Measurements from ENCODE around the gene KLK4.

KLK4 gene

GRCh38 chr19:50911206-50912101 is at the start of gene KLK4:
Gene KLK4, minus strand, starts transcription at chr19:50911395. Its CDS starts 657 bp downstream, at chr19:50910738.
- DNase-seq = no peak

- DNase-seq = no peak
Measured at GRCh38 chr19:50959731-50960500, 48.7 kb upstream of the KLK4 start.

- no peak for DNase-seq
Measured at GRCh38 chr19:50957587-50957986, 46.4 kb upstream of the KLK4 start.

GRCh38 chr19:50952910-50953309 is 41.7 kb upstream of the KLK4 start, which contains the start of gene KLK5:
Gene KLK5, minus strand, starts transcription at chr19:50953038. Its CDS starts 381 bp downstream, at chr19:50952657.
- no peak for DNase-seq

- DNase-seq = no peak
Measured at GRCh38 chr19:50949861-50950260, 38.7 kb upstream of the KLK4 start.

- DNase-seq = no peak
Measured at GRCh38 chr19:50947123-50947522, 35.9 kb upstream of the KLK4 start.

GRCh38 chr19:50944795-50945194 is 33.6 kb upstream of the KLK4 start:
- DNase-seq = no peak

GRCh38 chr19:50943074-50943828 is 32.1 kb upstream of the KLK4 start:
- no peak for DNase-seq

- no peak for DNase-seq
Measured at GRCh38 chr19:50939596-50939995, 28.4 kb upstream of the KLK4 start.

- no peak for DNase-seq
Measured at GRCh38 chr19:50933640-50934039, 22.4 kb upstream of the KLK4 start.

- DNase-seq = no peak
Measured at GRCh38 chr19:50932690-50933083, 21.5 kb upstream of the KLK4 start.

GRCh38 chr19:50932018-50932689 is 21.0 kb upstream of the KLK4 start:
- no peak for DNase-seq

- no peak for DNase-seq
Measured at GRCh38 chr19:50931023-50931422, 19.8 kb upstream of the KLK4 start.

- DNase-seq = no peak
Measured at GRCh38 chr19:50928831-50929230, 17.6 kb upstream of the KLK4 start.

- DNase-seq = no peak
Measured at GRCh38 chr19:50926144-50926543, 14.9 kb upstream of the KLK4 start.

GRCh38 chr19:50925734-50926133 is 14.5 kb upstream of the KLK4 start:
- DNase-seq = no peak

- no peak for DNase-seq
Measured at GRCh38 chr19:50924586-50924985, 13.4 kb upstream of the KLK4 start.

GRCh38 chr19:50922317-50922853 is 11.2 kb upstream of the KLK4 start:
- DNase-seq = peak; percentile 86

GRCh38 chr19:50921426-50922316 is 10.5 kb upstream of the KLK4 start:
- no peak for DNase-seq

- no peak for DNase-seq
Measured at GRCh38 chr19:50916069-50916468, 4.9 kb upstream of the KLK4 start.

Measured in activated CD8-positive, alpha-beta memory T cell treated with anti-CD3 and anti-CD28 coated beads for 24 hours (primary cell).